Measurements from ENCODE around the gene TFCP2L1. TPM values are rescaled to one million over a fixed set of nuclear protein-coding genes. Genes with fewer than 3 reads are reported as not detected.

The TFCP2L1 gene
- total RNA-seq, 4 donors from 2014 or later = 0.20 to 0.63 (median 0.41) TPM

GRCh38 chr2:121191191-121192170 lies 93.5 kb downstream of the TFCP2L1 start:
- Histone ChIP-seq H3K36me3 (no peaks in the 10 kb centered on the region), H3K9me3 (no peaks in the 10 kb centered on the region), H3K4me3 (no peak overlapping the region), H3K27ac (no peak overlapping the region), H3K4me1 (peaks cover 0 to 4% (median 0%) of the 10 kb centered on the region in 4 donors), H3K27me3 (no peaks in the 10 kb centered on the region)
- 78 to 85% methylated on average over 24 to 25 of the region's 25 CpGs for WGBS, 2 donors
- no peak for DNase-seq (ENCODE audit: low spot score in 2 of 2)
- TF ChIP-seq CTCF (IDR thresholded peaks at IDR 0.05) = no peak
- TF ChIP-seq EP300 (IDR thresholded peaks at IDR 0.05) = no peak

GRCh38 chr2:121189661-121190381 lies 95.2 kb downstream of the TFCP2L1 start:
- WGBS, 2 donors = 46 to 58% methylated on average over 7 of the region's 7 CpGs
- no peak overlapping the region for H3K4me3 ChIP-seq
- H3K27ac ChIP-seq = no peak overlapping the region
- no peaks in the 10 kb centered on the region for H3K9me3 ChIP-seq
- TF ChIP-seq EP300 (IDR thresholded peaks at IDR 0.05) (no peak), CTCF (IDR thresholded peaks at IDR 0.05) (no peak), POLR2A (IDR thresholded peaks at IDR 0.05) (no peak)
- no peaks in the 10 kb centered on the region for H3K4me1 ChIP-seq
- H3K27me3 ChIP-seq = no peaks in the 10 kb centered on the region
- H3K36me3 ChIP-seq = no peaks in the 10 kb centered on the region
- no peak for DNase-seq (ENCODE audit: low spot score in 2 of 2)

GRCh38 chr2:121189011-121189410 lies 96.0 kb downstream of the TFCP2L1 start:
- DNase-seq (ENCODE audit: low spot score in 2 of 2) = peak in 1 of 2 donors; percentile 35
- WGBS, 2 donors = 85 to 89% methylated on average over 3 of the region's 3 CpGs

GRCh38 chr2:121187982-121188411 lies 97.0 kb downstream of the TFCP2L1 start:
- no peaks in the 10 kb centered on the region for H3K27me3 ChIP-seq
- TF ChIP-seq CTCF (IDR thresholded peaks at IDR 0.05) = no peak
- no peak for TF ChIP-seq EP300 (IDR thresholded peaks at IDR 0.05)
- no peak for TF ChIP-seq POLR2A (IDR thresholded peaks at IDR 0.05)
- H3K4me1 ChIP-seq = no peaks in the 10 kb centered on the region
- no peak overlapping the region for H3K4me3 ChIP-seq
- 60 to 64% methylated on average over 4 to 6 of the region's 6 CpGs for WGBS, 2 donors
- DNase-seq (ENCODE audit: low spot score in 2 of 2) = no peak
- H3K36me3 ChIP-seq = no peaks in the 10 kb centered on the region
- no peaks in the 10 kb centered on the region for H3K9me3 ChIP-seq
- H3K27ac ChIP-seq = no peak overlapping the region

More at GRCh38 chr2:121189011-121189410, 96.0 kb downstream of the TFCP2L1 start:
- Histone ChIP-seq H3K4me1 (no peaks in the 10 kb centered on the region), H3K27me3 (no peaks in the 10 kb centered on the region), H3K4me3 (no peak overlapping the region), H3K36me3 (no peaks in the 10 kb centered on the region), H3K27ac (no peak overlapping the region), H3K9me3 (no peaks in the 10 kb centered on the region)
- TF ChIP-seq POLR2A (IDR thresholded peaks at IDR 0.05) (no peak), CTCF (IDR thresholded peaks at IDR 0.05) (no peak), EP300 (IDR thresholded peaks at IDR 0.05) (no peak)
